Bronchial epithelial cell (primary cell): Measurements from ENCODE around the gene PPP1R14C. TPM values are rescaled to one million over a fixed set of nuclear protein-coding genes. Genes with fewer than 3 reads are reported as not detected.
"Not testable (repeated sequence)": the region's sequence is repeated elsewhere in the genome, so short reads cannot be mapped to it uniquely, and the experiment has no call there.

Experiments used
- DNase-seq: peaks from one replicate; pipeline ENCODE4 v3.0.0-alpha.2; 2010; ENCODE audit warnings: low read depth
- FAIRE-seq: peaks from 2 replicates; lab custom pipeline; 2011; peaks lifted over from hg19 to GRCh38; lab: Jason Lieb, UNC
- H3K27me3 ChIP-seq: 2 replicates; pipeline ENCODE4 v1.5.1; 2011; ENCODE audit warnings: low read length; ENCODE audit not compliant: control insufficient read depth, insufficient read depth
- H3K36me3 ChIP-seq: 2 replicates; pipeline ENCODE4 v1.5.1; 2011; ENCODE audit warnings: low read length; ENCODE audit not compliant: control insufficient read depth, insufficient read depth
- H3K4me3 ChIP-seq: 2 replicates; pipeline ENCODE4 v1.5.1; 2011; ENCODE audit warnings: mild to moderate bottlenecking, low read depth, low read length, control low read depth
- total RNA-seq: library from RNA; depleted of rRNA; stranded (reverse); fragments of >200 nt; gene quantifications from 2 replicates; pipeline ENCODE4 v1.2.1, GENCODE V29; 2014
- TF ChIP-seq, protein P1 (sequence below): IDR thresholded peaks from 2 replicates; pipeline ENCODE4 v1.5.1; 2011; ENCODE audit warnings: mild to moderate bottlenecking, moderate library complexity, low read length, control low read depth, inconsistent platforms; ENCODE audit not compliant: insufficient read depth, severe bottlenecking

The PPP1R14C gene
- total RNA-seq, 1 donor from 2014 or later: 72.1 TPM

DNA sequence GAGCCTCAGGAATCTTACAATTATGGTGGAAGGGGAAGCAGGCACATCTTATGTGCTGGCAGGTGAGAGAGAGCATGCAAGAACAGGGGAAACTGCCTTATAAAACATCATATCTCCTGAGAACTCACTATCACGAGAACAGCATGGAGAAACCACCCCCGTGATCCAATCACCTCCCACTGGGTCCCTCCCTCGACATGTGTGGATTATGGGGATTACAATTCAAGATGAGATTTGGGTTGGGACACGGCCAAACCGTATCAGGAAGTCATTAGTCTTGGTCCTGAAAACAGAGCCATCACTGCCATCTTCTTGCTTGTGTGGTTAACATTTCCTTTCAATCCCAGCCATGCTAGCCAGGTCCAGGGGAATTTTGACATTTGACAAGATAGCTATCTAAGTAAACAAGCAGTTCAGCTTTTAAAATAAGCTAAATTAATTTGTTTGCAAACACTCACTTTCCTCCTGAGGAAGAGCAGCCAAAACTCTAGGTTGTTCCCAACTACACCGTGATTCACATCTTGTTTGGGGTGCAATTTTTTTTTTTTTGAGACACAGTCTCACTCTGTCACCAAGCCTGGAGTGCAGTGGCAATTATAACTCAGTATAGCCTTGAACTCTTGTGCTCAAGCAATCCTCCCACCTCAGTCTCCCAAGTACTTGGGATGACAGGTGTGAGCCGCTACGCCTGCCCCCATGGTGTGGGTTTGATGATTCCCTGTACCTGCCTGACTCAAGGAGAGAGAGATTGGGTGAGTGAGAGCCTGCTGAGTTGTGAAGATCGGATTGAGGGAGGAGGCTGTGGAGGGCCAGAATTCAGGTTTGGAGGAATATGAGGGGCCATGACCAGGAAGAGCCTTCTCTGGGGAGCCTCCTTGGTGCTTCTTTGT, 13.0 kb upstream of the PPP1R14C start:
- no peak for DNase-seq
- H3K36me3 ChIP-seq: no peaks in the 10 kb centered on the region
- TF ChIP-seq, protein P1, sequence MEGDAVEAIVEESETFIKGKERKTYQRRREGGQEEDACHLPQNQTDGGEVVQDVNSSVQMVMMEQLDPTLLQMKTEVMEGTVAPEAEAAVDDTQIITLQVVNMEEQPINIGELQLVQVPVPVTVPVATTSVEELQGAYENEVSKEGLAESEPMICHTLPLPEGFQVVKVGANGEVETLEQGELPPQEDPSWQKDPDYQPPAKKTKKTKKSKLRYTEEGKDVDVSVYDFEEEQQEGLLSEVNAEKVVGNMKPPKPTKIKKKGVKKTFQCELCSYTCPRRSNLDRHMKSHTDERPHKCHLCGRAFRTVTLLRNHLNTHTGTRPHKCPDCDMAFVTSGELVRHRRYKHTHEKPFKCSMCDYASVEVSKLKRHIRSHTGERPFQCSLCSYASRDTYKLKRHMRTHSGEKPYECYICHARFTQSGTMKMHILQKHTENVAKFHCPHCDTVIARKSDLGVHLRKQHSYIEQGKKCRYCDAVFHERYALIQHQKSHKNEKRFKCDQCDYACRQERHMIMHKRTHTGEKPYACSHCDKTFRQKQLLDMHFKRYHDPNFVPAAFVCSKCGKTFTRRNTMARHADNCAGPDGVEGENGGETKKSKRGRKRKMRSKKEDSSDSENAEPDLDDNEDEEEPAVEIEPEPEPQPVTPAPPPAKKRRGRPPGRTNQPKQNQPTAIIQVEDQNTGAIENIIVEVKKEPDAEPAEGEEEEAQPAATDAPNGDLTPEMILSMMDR: no peak
- H3K4me3 ChIP-seq: no peak overlapping the region
- FAIRE-seq: no peak
- no peaks in the 10 kb centered on the region for H3K27me3 ChIP-seq

DNA sequence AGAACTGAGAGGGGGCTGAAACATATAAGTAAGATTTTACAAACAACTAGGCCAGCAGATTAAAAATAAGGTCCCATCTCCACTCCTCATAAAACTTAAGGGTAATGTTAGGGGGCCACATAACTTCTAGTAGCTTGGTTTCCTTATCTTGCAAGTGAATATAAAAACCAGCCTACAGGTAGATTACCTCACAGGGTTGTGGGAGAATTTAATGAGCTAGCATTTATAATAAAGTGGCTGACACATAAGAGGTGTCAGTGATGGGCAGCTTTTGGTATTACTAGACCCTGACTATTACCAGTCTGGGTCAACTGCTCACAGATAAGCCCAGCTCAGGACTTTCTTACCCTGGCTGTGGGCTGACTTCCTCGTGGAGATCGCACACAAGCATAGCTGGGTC, 9.2 kb upstream of the PPP1R14C start:
- TF ChIP-seq, protein P1: no peak
- Histone ChIP-seq H3K4me3 (no peak overlapping the region), H3K27me3 (no peaks in the 10 kb centered on the region), H3K36me3 (no peaks in the 10 kb centered on the region)
- DNase-seq (no peak), FAIRE-seq (no peak)

DNA sequence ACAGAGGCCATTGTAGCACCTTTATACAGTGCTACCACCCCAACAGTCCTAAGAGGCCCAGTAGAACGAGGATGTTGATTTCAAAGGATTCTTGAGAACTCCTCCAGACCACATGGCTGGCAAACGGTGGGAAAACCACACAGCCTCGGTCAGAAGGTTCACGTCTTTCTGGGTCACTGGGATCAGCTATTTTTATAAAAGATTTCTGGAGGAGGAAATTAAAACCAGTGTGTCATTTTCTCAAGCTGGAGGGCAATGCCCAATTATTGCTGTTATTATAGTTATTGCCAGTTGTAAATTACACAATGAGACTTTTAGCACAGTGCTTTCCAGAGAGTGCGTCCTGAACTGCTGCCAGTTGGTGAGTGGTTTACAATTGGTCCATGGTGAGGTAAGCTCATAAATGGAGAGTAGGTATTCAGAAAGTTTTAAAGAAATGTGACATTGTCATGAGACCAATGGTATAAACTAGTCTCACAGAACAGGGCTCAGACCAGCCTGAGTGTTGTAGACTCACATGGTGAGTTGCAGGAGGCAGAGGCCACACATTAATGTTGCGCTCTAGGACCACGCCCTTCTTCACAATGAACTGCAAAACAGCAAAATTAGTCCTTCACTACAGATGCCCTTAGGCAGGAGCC, 8.4 kb upstream of the PPP1R14C start:
- FAIRE-seq (peak; percentile 66), DNase-seq (no peak)
- H3K27me3 ChIP-seq: no peaks in the 10 kb centered on the region
- H3K36me3 ChIP-seq: no peaks in the 10 kb centered on the region
- TF ChIP-seq, protein P1: no peak
- H3K4me3 ChIP-seq: no peak overlapping the region

DNA sequence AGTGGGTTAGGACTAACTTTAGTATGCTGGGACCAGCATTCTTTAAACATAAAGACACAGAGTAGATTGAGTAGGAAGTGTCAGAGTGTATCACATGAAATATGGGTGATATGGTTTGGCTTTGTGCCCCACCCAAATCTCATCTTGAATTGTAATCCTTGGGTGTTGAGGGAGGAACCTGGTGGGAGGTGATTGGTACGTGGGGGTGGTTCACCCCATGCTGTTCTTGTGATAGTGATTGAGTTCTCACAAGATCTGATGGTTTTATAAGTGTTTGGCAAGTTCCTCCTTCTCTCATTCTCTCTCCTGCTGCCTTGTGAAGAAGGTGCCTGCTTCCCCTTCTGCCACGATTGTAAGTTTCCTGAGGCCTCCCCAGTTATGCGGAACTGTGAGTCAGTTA, 5.1 kb upstream of the PPP1R14C start:
- DNase-seq, FAIRE-seq, H3K4me3 ChIP-seq: not testable (repeated sequence)

DNA sequence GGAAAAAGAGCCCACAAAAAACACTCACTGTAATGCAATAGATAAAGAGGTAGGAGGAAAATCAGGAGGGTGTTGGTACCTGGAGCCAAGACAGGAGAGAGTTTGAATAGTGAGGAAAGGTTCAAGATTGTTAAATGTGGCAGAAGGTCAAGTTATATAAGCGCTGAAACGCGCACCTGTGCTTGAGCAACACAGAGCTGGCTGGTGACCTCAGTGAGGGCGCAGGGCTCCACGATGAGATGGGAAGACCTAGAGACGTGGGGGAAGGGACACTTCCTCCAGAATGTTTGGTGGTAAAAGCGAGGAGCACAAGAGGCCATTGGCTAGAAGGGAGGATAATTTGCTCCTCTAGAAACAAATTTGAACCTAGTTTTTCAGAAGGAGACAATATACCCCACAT, 4.2 kb upstream of the PPP1R14C start:
- H3K4me3 ChIP-seq: no peak overlapping the region
- H3K36me3 ChIP-seq: no peaks in the 10 kb centered on the region
- FAIRE-seq (no peak), DNase-seq (no peak)
- TF ChIP-seq, protein P1: no peak
- H3K27me3 ChIP-seq: no peaks in the 10 kb centered on the region

More for the DNA sequence above, 5.1 kb upstream of the PPP1R14C start:
- H3K36me3 ChIP-seq, H3K27me3 ChIP-seq: not testable (repeated sequence)

DNA sequence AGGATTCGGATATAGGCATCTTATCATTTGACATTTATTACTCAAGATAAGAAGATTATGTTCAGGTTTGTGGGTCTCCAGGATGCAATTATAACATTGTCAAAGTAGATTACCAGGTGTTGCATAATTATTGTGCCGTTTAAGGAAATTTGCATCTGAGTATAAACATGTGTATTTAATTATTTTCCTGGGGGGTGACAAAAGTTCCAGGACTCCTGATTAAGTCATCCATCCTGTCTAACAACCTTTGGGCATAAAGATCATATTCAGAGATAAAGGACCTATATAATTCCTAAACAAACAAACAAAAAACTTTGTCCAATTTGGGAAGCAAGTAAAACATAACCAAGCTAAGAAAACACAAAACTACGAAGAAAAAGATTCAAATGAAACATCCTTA, 3.3 kb upstream of the PPP1R14C start:
- H3K27me3 ChIP-seq: no peaks in the 10 kb centered on the region
- FAIRE-seq: no peak

More for the DNA sequence above, 3.3 kb upstream of the PPP1R14C start:
- DNase-seq: no peak
- Histone ChIP-seq H3K4me3 (no peak overlapping the region), H3K36me3 (no peaks in the 10 kb centered on the region)
- TF ChIP-seq, protein P1: no peak
